Measurements from ENCODE around the gene ZBTB48.

ZBTB48 gene

GRCh38 chr1:6614019-6614928 is 34.5 kb downstream of the ZBTB48 start:
- DNase-seq: peak; percentile 47

- DNase-seq: no peak
These were observed 35.4 kb downstream of the ZBTB48 start for GRCh38 chr1:6614929-6615785.

GRCh38 chr1:6619045-6619444 is 39.3 kb downstream of the ZBTB48 start:
- DNase-seq: no peak

GRCh38 chr1:6621429-6622391 is 41.9 kb downstream of the ZBTB48 start:
- no peak for DNase-seq

GRCh38 chr1:6622396-6623152 is 42.8 kb downstream of the ZBTB48 start:
- no peak for DNase-seq

GRCh38 chr1:6623269-6623965 is 43.6 kb downstream of the ZBTB48 start:
- no peak for DNase-seq

- DNase-seq: peak; percentile 95
These were observed 45.2 kb downstream of the ZBTB48 start, which contains the start of gene THAP3 for GRCh38 chr1:6624710-6625583. THAP3 (plus strand) TSS chr1:6624868; CDS start chr1:6625219, 351 bp downstream.

- no peak for DNase-seq
These were observed 45.9 kb downstream of the ZBTB48 start for GRCh38 chr1:6625584-6626149.

- no peak for DNase-seq
These were observed 47.2 kb downstream of the ZBTB48 start for GRCh38 chr1:6627031-6627430.

- DNase-seq: no peak
These were observed 48.2 kb downstream of the ZBTB48 start for GRCh38 chr1:6627841-6628545.

GRCh38 chr1:6628971-6629479 is 49.2 kb downstream of the ZBTB48 start:
- DNase-seq: no peak

- no peak for DNase-seq
These were observed 50.2 kb downstream of the ZBTB48 start for GRCh38 chr1:6630027-6630426.

GRCh38 chr1:6631058-6631457 is 51.3 kb downstream of the ZBTB48 start:
- no peak for DNase-seq

GRCh38 chr1:6632588-6633514 is 53.1 kb downstream of the ZBTB48 start:
- DNase-seq: no peak

- no peak for DNase-seq
These were observed 54.7 kb downstream of the ZBTB48 start for GRCh38 chr1:6634371-6635052.

- DNase-seq: no peak
These were observed 55.5 kb downstream of the ZBTB48 start for GRCh38 chr1:6635161-6635909.
